ENCODE data around the gene NBEA. TPM values are rescaled to one million over a fixed set of nuclear protein-coding genes. Genes with fewer than 3 reads are reported as not detected.

NBEA gene
- total RNA-seq, 1 experiment from 2014 or later, result 4.1 TPM

GRCh38 chr13:35687336-35687735 lies 745.3 kb downstream of the NBEA start:
- POLR2A ChIA-PET, result no interaction called here
- Histone ChIP-seq H2AFZ (ENCODE audit: low read depth, low read length, poor library complexity, severe bottlenecking) (no peak overlapping the region), H3K27me3 (ENCODE audit: insufficient read depth, low read length) (no peaks in the 10 kb centered on the region), H3K4me2 (ENCODE audit: low read length) (no peak overlapping the region), H3K9ac (ENCODE audit: low read length) (no peak overlapping the region), H3K9me2 (ENCODE audit: insufficient read depth) (no peaks in the 10 kb centered on the region), H3K9me3 (ENCODE audit: control insufficient read depth in 1 of 2, insufficient read depth in 1 of 2, low read depth in 1 of 2, low read length in 2 of 2) (no peaks in the 10 kb centered on the region), H3K4me3 (replicated peaks in 1 of 2; ENCODE audit: low read depth in 1 of 2, low read length in 2 of 2) (no peak overlapping the region), H3K27ac (ENCODE audit: low read depth, low read length) (no peak overlapping the region), H3K36me3 (ENCODE audit: control insufficient read depth in 1 of 2, insufficient read depth in 2 of 2, low read length in 2 of 2) (no peaks in the 10 kb centered on the region), H4K20me1 (ENCODE audit: insufficient read depth) (no peaks in the 10 kb centered on the region), H3K79me2 (ENCODE audit: insufficient read depth, low read length) (no peaks in the 10 kb centered on the region), H3K4me1 (ENCODE audit: control insufficient read depth in 1 of 2, insufficient read depth in 2 of 2, low read length in 2 of 2) (no peaks in the 10 kb centered on the region)
- CTCF ChIA-PET, result no interaction called here
- no TSS peak for BruUV-seq (replicated peaks)
- TF ChIP-seq CTCF (IDR thresholded peaks at IDR 0.05 in 2 of 3, conservative IDR thresholded peaks at IDR 0.05 in 1 of 3; ENCODE audit: borderline replicate concordance in 1 of 3, insufficient read depth in 1 of 3, low read depth in 2 of 3, low read length in 2 of 3) (no peak), ZNF274 (IDR thresholded peaks at IDR 0.05; ENCODE audit: low read depth, low read length) (no peak), JUND (IDR thresholded peaks at IDR 0.05) (no peak), POLR2A (IDR thresholded peaks at IDR 0.05; ENCODE audit: borderline replicate concordance, extremely low read depth, insufficient read depth, insufficient read length) (no peak), EZH2phosphoT487 (IDR thresholded peaks at IDR 0.05; ENCODE audit: borderline replicate concordance) (no peak), POLR2AphosphoS5 (IDR thresholded peaks at IDR 0.05; ENCODE audit: low read depth, low read length) (no peak), CBX3 (IDR thresholded peaks at IDR 0.05; ENCODE audit: low read depth) (no peak), ZBTB33 (IDR thresholded peaks at IDR 0.05; ENCODE audit: extremely low read depth, insufficient replicate concordance, low read length) (no peak), YY1 (IDR thresholded peaks at IDR 0.05; ENCODE audit: extremely low read depth, insufficient replicate concordance, low read depth, low read length) (no peak)
- intact Hi-C loops (cut with micrococcal nuclease), result no loop called here
- RAD21 ChIA-PET (ENCODE audit: low non-redundant PET in 1 of 2, low total read pairs in 2 of 2, uncharacterized antibody in 2 of 2, unreplicated experiment in 2 of 2), result interaction anchor here in 1 of 2 experiments (0.6 kb wide), 1 partner anchor 169 kb away, joined by 3 read pairs; no protein-coding TSS in a partner anchor
- no peak for DNase-seq (ENCODE audit: low read depth, low spot score)
- no peak for ATAC-seq
